Measurements from ENCODE around the gene AACS. TPM values are rescaled to one million over a fixed set of nuclear protein-coding genes. Genes with fewer than 3 reads are reported as not detected.

Gene AACS
- total and polyA plus RNA-seq, 2 experiments from 2014 or later: 24.2 to 33.2 TPM

DNA sequence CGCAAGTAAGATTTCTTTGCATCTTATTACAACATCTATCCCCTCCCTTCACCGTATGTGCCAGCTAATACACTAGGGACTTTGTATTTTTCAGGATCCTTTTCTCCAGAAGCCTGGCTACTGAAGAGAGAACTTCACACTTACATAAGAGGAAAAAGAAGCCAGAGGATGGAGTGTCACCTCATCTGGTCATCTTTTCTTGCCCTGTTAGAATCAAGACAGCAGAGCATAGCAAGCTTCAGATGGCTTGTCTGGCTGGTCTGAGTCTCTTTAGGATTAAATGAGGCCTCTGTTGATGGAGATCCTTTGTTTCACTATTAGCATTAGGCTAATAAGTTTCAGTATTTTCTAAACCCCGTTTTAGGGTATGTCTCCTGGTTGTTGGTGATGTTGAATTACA, 14.4 kb upstream of the AACS start:
- no peak for DNase-seq (ENCODE audit: low spot score)
- Histone ChIP-seq H3K36me3 (replicated peaks; ENCODE audit: insufficient read depth, low read depth) (no peaks in the 10 kb centered on the region), H3K79me2 (no peaks in the 10 kb centered on the region), H3K4me3 (no peak overlapping the region), H3K27ac (no peak overlapping the region), H3K27me3 (no peaks in the 10 kb centered on the region), H3K4me1 (ENCODE audit: insufficient read depth) (no peaks in the 10 kb centered on the region), H3K9me3 (ENCODE audit: low read depth) (no peaks in the 10 kb centered on the region), H4K20me1 (ENCODE audit: insufficient read depth, poor library complexity, severe bottlenecking) (no peaks in the 10 kb centered on the region), H2AFZ (no peak overlapping the region), H3K9me2 (replicated peaks; ENCODE audit: insufficient read depth) (no peaks in the 10 kb centered on the region), H3K4me2 (no peak overlapping the region)
- TF ChIP-seq CTCF (IDR thresholded peaks at IDR 0.05; ENCODE audit: poor library complexity) (no peak), EZH2 (IDR thresholded peaks at IDR 0.05; ENCODE audit: borderline replicate concordance) (no peak), EZH2phosphoT487 (IDR thresholded peaks at IDR 0.05; ENCODE audit: low read depth, severe bottlenecking, unreplicated experiment) (no peak)
- 84% methylated on average over 3 of the region's 3 CpGs for WGBS (ENCODE audit: low lambda C conversion rate, missing lambda C conversion rate)

DNA sequence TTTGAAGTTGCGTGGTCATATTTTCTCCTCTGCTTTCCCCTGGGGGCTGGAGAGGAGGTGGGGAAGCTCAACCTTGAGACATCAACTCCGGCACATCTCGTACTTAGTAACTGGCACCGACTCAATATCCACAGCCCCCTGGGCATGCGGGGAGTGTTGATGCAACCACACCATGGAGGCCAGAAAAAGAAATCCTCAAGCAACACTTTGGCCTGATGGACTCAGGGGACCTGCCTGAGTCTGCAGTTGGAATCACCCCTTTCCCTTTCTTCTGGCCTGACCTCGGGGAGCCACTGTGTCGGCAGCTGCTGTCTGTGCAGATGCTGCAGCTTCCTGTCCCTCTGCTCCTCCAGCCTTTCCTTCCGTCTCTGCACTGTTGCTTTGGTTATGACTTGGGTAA, 11.4 kb upstream of the AACS start:
- TF ChIP-seq CTCF (IDR thresholded peaks at IDR 0.05; ENCODE audit: poor library complexity): no peak
- TF ChIP-seq EZH2 (IDR thresholded peaks at IDR 0.05; ENCODE audit: borderline replicate concordance): no peak
- TF ChIP-seq EZH2phosphoT487 (IDR thresholded peaks at IDR 0.05; ENCODE audit: low read depth, severe bottlenecking, unreplicated experiment): no peak
- Histone ChIP-seq H3K9me3 (ENCODE audit: low read depth) (no peaks in the 10 kb centered on the region), H3K27ac (no peak overlapping the region), H2AFZ (no peak overlapping the region), H3K4me3 (no peak overlapping the region), H3K27me3 (no peaks in the 10 kb centered on the region), H3K4me1 (ENCODE audit: insufficient read depth) (no peaks in the 10 kb centered on the region), H3K36me3 (replicated peaks; ENCODE audit: insufficient read depth, low read depth) (no peaks in the 10 kb centered on the region), H4K20me1 (ENCODE audit: insufficient read depth, poor library complexity, severe bottlenecking) (no peaks in the 10 kb centered on the region), H3K9me2 (replicated peaks; ENCODE audit: insufficient read depth) (no peaks in the 10 kb centered on the region), H3K4me2 (no peak overlapping the region), H3K79me2 (no peaks in the 10 kb centered on the region)
- DNase-seq (ENCODE audit: low spot score): no peak
- WGBS (ENCODE audit: low lambda C conversion rate, missing lambda C conversion rate): 96% methylated on average over 8 of the region's 8 CpGs

DNA sequence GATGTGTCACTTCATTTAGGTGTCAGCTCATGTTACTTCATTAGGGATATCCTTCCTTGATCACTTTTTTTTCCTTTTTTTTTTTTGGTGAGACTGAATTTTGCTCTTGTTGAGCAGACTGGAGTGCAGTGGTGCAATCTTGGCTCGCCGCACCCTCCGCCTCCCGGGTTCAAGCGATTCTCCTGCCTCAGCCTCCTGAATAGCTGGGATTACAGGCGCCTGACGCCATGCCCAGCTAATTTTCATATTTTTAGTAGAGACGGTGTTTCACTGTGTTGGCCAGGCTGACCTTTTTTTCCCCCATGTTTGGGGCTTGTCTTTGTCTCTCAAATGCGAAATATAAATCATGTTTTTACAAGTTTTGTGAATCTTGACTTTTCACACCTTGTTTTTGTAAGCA, 9.6 kb upstream of the AACS start:
- H2AFZ ChIP-seq: no peak overlapping the region
- no peaks in the 10 kb centered on the region for H3K27me3 ChIP-seq
- no peaks in the 10 kb centered on the region for H3K9me2 ChIP-seq (replicated peaks; ENCODE audit: insufficient read depth)
- no peak overlapping the region for H3K4me3 ChIP-seq
- no peaks in the 10 kb centered on the region for H3K9me3 ChIP-seq (ENCODE audit: low read depth)
- no peaks in the 10 kb centered on the region for H4K20me1 ChIP-seq (ENCODE audit: insufficient read depth, poor library complexity, severe bottlenecking)
- no peak for TF ChIP-seq EZH2phosphoT487 (IDR thresholded peaks at IDR 0.05; ENCODE audit: low read depth, severe bottlenecking, unreplicated experiment)
- no peak for TF ChIP-seq CTCF (IDR thresholded peaks at IDR 0.05; ENCODE audit: poor library complexity)
- TF ChIP-seq EZH2 (IDR thresholded peaks at IDR 0.05; ENCODE audit: borderline replicate concordance): no peak
- 95% methylated on average over 9 of the region's 9 CpGs for WGBS (ENCODE audit: low lambda C conversion rate, missing lambda C conversion rate)
- H3K4me1 ChIP-seq (ENCODE audit: insufficient read depth): no peaks in the 10 kb centered on the region
- DNase-seq (ENCODE audit: low spot score): no peak
- no peak overlapping the region for H3K4me2 ChIP-seq
- no peak overlapping the region for H3K27ac ChIP-seq
- no peaks in the 10 kb centered on the region for H3K36me3 ChIP-seq (replicated peaks; ENCODE audit: insufficient read depth, low read depth)
- H3K79me2 ChIP-seq: no peaks in the 10 kb centered on the region

GRCh38 chr12:125056306-125056705, 8.9 kb upstream of the AACS start:
- H3K36me3 ChIP-seq (replicated peaks; ENCODE audit: insufficient read depth, low read depth): no peaks in the 10 kb centered on the region
- no peaks in the 10 kb centered on the region for H3K9me3 ChIP-seq (ENCODE audit: low read depth)
- no peaks in the 10 kb centered on the region for H3K4me1 ChIP-seq (ENCODE audit: insufficient read depth)
- H3K27ac ChIP-seq: no peak overlapping the region
- H3K9me2 ChIP-seq (replicated peaks; ENCODE audit: insufficient read depth): no peaks in the 10 kb centered on the region
- no peak for DNase-seq (ENCODE audit: low spot score)
- no peak overlapping the region for H3K4me3 ChIP-seq
- no peaks in the 10 kb centered on the region for H3K27me3 ChIP-seq
- no peaks in the 10 kb centered on the region for H3K79me2 ChIP-seq
- 80% methylated on average over 13 of the region's 14 CpGs for WGBS (ENCODE audit: low lambda C conversion rate, missing lambda C conversion rate)
- no peaks in the 10 kb centered on the region for H4K20me1 ChIP-seq (ENCODE audit: insufficient read depth, poor library complexity, severe bottlenecking)
- no peak overlapping the region for H3K4me2 ChIP-seq
- no peak for TF ChIP-seq EZH2 (IDR thresholded peaks at IDR 0.05; ENCODE audit: borderline replicate concordance)
- TF ChIP-seq EZH2phosphoT487 (IDR thresholded peaks at IDR 0.05; ENCODE audit: low read depth, severe bottlenecking, unreplicated experiment): no peak
- TF ChIP-seq CTCF (IDR thresholded peaks at IDR 0.05; ENCODE audit: poor library complexity): no peak
- no peak overlapping the region for H2AFZ ChIP-seq

Measured in hepatocyte (in vitro differentiated cells).